ENCODE results near the gene PDX1.
"Not testable (repeated sequence)": the region's sequence is repeated elsewhere in the genome, so short reads cannot be mapped to it uniquely, and the experiment has no call there.

The PDX1 gene

GRCh38 chr13:27954406-27954851 lies 34.6 kb downstream of the PDX1 start:
- DNase-seq = no peak

DNA sequence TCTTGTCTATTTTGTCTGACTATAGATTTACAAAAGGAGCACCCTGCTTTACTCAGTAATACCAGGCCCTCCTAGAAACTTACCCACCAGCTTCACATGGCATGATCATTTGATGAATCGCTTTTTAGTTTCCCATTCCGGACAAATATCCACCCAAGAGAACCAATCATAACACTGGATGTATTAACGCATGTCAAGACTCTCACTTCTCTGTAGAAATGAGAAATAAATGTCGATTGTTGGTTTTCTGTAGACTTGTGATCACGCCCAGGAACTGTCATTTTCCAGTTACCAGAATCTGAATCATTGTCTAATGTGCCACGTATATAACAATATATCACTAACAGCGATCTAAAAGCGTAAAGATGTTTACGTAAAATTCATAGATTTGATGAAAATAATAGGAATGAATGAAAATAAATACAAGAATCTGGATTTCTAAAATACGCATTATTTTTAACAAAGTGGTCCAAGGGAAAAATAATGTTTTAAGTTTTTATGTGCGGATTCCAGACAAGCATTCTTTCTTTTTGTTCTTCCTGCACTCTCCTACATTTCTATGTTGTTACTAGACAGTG lies 35.3 kb downstream of the PDX1 start:
- no peak for DNase-seq

GRCh38 chr13:27956576-27957300 lies 36.9 kb downstream of the PDX1 start:
- no peak for DNase-seq

- DNase-seq = no peak
Measured at GRCh38 chr13:27959976-27960361, 40.2 kb downstream of the PDX1 start.

DNA sequence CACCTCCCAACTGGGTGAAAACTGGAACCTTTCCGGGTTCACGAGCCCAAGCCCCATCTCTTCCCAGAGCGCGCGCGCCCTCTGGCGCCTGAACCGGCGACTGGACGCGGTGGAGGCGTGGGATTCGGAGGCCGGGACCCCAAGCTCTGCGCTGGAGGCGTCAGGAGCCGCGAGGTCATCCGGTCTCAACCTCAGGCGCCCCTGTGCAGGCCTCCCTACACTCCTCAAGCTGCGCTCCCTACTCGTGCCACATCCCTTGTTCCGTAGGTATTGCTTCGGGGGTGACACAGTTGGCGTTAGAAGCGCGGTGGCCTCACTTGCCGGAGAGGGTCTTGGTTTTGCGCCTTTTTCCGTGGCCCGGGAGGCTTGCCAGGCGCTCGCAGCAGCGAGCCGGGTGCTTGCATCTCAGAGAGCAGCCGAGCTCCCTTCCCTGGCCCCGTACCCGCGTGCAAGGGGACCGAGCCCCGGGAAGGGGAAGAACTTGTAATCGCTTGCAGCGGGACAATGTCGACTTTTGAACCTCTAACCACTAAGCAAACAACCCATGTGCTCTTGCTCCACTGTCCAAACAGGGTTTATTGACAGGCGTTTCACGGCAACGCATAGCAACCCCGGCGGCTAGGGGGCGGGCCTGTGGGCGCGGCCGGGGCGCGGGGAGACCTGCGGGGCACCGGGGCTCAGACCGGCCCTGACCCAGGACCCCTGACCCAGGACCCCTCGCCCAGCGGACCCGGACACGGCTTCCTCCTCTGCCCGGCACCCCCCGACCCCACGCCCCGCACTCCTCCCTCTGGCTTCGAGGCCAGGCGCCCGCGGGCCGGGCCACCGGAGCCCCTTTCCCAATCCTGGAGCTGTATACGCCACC lies 40.8 kb downstream of the PDX1 start:
- peak in 3 of 51 donors; percentile 5 to 36 (median 13) for DNase-seq

DNA sequence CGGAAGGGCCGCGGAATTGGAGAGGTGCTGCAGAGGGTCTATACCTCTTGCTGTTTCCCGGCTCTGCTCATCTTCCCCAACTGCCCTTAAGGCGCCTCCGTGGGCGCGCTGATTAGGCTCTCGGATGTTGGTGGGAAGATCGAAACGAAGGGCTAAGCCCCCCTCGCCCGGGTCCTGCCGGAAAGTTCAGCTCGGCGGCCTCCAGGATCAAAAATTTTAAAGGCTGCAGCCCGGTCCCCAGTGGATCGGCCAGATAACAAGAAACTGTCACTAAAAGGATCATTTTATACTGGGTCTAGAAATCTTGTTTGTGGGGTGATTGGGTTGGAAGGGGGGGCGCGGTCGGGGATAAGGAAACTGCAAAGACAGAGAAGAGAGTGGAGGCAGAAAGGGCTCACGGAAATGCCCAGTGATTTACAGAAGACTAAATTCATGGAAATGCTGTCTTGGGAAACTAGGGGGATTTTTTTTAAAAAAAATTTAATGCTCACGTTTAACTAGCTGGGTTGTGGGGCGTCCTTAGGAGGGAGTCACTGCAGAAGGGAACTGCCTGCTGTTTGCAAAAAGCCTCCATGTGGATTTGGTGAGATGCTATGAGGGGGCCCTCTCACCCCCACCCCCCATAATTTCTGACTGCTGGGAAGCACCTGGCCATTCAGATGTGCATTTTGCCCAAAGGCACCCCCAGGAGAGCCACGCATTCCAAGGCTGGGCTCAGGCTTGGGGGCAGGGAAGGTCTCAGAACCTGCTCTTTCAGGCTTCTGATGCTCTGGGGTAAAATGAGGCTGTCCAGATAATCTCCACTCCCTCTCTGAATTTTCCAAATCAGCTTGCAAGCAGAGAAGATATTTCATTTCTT lies 41.7 kb downstream of the PDX1 start:
- no peak for DNase-seq

DNA sequence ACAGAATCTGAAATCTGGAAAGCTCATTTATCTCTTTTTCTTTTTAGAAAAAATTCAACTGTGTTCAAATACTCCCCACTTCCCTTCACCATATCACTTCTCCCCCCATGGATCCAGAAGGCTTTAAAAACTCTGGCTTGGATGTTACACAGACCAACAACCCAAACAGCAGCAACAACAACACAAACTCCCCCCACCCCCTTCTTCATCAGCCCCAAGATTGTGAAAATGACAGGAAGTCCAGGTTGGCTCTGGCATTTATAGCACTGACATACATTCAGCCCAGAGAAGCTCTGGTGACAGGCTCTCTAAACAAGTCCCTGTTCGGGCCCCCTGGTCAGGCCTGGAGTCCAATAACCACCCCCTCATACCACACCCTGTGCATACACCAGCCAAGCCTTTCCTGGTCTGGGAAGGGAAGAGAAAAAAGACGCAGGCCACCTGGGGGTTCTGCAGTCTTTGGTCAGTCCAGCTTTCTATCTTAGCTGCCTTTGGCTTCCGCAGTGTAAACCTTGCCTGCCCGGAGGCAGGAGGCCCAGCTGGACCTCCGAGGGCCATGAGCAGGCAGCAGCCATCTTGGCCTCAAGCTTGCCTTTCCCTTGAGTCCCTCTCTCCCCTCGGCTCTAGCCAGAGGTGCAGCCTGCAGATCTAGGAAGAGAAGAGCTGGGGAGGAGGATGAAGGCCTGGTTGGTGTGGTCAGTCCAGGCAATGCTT lies 42.5 kb downstream of the PDX1 start:
- no peak for DNase-seq

DNA sequence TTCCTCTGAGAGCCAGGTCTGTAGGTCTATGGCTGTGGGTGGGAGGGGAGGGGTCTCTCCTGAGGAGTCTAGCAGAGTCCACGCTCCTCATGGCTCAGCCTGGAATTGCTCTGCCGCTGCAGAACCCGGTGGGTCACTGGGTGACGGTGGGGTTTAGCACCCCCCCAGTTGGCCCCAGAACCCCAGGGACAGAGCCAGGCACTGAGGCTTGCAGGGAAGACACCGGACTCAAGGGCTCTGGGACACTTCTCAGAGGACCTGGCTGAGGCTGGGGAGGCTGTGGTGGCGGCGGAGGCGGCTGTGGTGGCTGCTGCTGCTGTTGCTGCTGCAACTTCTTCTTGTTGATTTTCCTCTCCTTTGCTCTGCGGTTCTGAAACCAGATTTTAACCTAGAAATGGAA lies 43.2 kb downstream of the PDX1 start:
- DNase-seq = no peak

- no peak for DNase-seq
Measured at GRCh38 chr13:27963491-27963890, 43.7 kb downstream of the PDX1 start.

DNA sequence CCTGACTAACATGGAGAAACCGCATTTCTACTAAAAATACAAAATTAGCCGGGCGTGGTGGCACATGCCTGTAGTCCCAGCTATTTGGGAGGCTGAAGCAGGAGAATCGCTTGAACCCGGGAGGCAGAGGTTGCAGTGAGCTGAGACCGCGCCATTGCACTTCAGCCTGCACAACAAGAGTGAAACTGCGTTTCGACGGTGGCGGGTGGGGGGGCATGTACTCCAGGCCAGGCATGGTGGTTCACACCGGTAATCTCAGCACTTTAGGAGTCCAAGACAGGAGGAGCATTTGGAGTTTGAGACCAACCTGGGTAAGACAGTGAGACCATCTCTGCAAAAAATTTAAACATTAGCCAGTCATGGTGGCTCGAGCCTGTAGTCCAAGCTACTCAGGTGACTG lies 44.4 kb downstream of the PDX1 start:
- not testable (repeated sequence) for DNase-seq

GRCh38 chr13:27964741-27965323 lies 45.0 kb downstream of the PDX1 start:
- no peak for DNase-seq

DNA sequence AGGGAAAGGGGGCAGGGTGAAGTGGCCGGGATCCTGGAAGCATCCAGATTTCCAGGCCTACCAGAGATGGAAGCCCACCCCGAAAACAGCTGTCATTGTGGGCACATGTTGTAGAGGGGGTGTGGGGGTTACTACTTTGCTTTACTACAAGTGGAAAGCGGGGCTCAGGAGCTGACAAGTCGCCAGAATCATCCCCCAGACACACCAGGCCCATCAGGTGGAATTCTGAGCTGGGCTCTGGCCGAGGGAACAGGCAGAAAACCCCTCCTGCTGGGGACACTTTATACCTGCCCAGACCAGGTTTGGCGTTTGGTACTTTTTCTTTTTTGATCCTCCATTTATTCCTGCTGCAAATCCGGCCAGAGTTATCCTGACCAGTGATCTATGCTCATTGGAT lies 45.5 kb downstream of the PDX1 start:
- no peak for DNase-seq

- no peak for DNase-seq
Measured at GRCh38 chr13:27965740-27966640, 46.2 kb downstream of the PDX1 start.

- no peak for DNase-seq
Measured at GRCh38 chr13:27966641-27967202, 46.9 kb downstream of the PDX1 start.

GRCh38 chr13:27967203-27967735 lies 47.5 kb downstream of the PDX1 start:
- no peak for DNase-seq

DNA sequence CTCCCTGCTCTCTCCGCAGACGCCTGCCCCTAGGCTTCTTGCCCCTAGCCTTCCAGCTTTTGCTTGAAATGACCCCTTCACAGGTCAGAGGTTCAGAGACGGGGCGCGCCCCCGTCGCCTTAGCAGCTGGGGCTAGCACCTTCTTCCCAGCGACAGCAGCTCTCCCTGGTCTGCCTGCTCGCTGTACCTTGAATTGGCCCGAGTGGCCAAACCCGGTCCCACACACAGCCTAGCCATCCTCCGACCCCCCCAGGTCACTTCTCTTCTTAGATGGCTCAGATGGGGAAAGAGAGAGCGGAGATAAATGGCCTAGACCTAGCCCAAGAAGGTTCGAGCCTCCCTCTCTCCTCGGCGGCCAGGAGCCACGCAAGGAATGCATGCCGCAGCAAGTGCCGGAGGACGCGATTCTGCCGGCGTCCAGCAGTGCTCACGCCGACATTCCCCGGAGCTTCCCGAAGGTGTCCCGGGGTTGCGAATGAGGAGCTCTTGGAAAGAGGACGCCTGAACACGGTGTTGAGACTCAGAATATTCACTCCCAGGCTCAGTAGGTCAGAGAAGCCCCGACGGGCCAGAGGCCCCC lies 48.0 kb downstream of the PDX1 start:
- no peak for DNase-seq

GRCh38 chr13:27968316-27969081 lies 48.7 kb downstream of the PDX1 start:
- DNase-seq = no peak
